Activated T-cell treated with anti-CD3 and anti-CD28 coated beads for 48 hours (primary cell): Measurements from ENCODE around the gene ADAMTS13.
"Not testable (repeated sequence)": the region's sequence is repeated elsewhere in the genome, so short reads cannot be mapped to it uniquely, and the experiment has no call there.

Experiments used
- DNase-seq: peaks from one replicate; pipeline ENCODE4 v3.0.0-alpha.2; 2020; ENCODE audit warnings: low read depth

The ADAMTS13 gene

DNA sequence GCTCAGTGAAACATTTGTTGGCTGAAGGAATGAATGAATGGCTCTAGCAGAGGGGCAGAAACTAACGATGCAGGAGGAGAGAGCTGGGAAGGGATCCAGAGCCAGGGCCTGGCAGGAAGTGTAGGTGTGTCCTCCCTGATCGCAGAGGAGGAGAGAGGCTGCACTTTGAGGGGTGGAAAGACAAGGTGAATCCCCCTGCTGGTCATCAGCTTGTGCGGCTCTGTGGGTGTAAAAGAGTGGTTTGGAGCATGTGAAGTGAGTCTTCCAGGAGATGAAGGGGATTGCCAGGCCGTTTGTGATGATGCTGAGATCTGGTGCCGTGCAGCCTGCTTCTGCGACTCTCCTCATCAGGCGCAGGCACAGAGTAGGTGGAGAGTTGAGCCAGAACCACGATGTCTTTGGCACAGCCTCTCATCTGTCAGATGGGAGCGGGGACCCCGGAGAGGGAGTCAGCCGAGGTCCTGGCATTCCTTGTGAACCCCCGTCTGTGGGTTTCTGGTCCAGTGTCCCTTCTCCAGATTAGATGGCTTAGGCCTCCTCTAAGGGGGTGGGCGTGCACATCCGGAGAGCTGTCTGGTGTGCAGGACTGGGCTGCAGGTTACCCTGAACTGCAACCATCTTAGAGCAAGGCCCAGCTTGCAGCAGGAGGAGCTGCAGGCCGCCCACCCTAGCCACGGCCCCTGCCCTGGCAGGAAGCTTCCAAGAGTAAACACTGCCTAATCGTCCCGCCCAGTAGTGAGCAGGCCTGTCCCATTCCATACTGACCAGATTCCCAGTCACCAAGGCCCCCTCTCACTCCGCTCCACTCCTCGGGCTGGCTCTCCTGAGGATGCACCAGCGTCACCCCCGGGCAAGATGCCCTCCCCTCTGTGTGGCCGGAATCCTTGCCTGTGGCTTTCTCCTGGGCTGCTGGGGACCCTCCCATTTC lies at the start of gene ADAMTS13:
TSS of gene ADAMTS13 (plus strand) at position 753 of the 928 bp plus-strand sequence. CDS start at position 830, 77 bp downstream.
- DNase-seq, result peak; percentile 39

DNA sequence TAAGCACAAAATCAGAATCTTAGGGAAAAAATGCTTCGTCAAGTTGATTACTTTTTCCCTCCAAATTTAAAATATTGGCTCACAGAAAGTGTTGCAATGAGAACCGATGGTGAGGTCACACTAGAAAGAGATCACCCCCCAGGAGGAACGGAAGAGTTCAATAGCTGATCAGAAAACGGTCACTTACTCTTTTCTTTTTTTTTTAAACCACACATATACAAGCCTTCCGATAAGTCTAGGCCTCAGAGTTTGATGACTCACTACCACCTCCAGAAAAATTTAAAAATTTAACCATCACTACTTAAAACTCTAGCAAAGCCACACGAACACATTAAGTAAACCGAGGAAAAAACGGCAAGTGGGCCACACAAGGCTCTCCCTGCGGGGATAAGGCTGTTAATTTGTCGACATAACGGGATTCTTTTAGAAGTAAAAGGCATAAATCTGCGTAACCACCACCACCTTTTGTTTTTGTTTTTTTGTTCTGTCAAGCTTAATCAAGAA lies 47.5 kb upstream of the ADAMTS13 start:
- no peak for DNase-seq

DNA sequence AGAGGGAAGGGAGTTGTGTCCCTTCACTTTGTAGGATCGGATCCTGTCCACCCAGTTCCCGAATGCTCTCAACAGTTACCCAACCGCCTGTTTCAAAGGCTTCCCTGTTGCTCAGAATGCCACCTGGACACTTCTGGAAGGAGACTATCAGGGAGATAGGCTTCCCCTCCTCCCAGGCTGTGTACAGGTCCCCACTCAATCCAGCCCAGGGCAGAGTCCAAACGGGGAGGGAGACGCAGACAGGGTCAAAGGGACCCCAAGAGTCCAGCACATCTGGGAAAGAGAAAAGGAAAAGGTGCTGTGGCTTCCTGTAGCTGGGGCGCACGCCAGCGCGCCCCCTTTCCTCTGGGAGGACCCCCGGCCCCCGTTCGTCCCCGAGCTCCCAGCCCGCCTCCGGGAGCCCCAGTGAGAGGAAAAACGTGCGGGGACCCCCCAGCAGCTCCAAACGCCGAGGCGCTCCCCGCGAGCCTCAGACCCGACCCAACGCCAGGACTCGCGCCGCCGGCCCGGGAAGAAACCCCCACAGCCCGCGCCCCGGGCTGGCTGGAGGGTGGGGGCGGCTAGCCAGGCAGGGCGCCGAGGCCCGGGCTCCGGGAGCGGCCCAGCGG lies 46.9 kb upstream of the ADAMTS13 start:
- DNase-seq, result no peak

DNA sequence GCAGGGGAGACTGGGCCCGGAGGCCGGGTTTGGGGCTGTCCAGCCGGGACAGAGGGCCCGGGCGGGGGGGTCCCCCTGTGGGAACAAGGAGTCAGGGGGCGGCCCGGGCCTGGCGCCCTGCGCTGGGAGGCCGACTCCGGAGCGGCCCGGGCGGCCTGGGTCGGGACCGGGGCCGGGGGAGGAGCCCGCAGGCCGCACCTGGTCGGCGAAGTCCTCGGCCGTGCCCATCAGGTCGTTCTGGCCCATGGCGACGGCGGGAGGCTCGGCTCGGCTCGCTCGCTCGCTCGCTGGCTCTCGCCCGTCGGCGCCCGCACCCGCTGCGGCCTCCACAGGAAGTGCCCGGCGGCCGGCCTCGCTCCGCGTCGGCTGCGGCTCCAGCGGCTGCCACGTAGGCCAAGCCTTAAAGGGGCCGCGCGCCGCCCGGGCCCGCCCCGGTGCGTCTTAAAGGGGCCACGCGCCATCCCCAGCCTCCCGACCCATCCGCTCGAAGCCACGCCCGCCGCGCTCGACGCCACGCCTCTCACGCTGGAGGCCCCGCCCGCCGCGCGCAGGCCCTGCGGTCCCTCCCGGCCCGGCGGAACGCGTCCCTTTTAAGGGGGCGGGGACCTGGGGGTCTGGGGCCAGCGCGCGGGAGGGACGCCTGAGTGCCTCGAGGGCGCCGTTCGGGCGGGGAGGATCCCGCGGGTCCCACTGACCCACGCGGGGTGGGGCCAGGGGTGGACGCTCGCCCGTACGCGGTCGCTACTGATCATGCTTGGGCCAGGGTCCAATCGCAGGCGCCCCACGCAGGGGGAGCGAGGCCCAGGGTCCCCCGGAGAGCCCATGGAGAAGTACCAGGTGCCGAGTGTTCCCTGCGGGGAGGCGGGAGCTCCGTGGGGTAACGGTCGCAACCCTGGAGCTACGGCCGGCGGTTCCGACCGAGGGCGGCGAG lies 46.2 kb upstream of the ADAMTS13 start, which contains the start of the genes STKLD1 and SURF4:
TSS of gene STKLD1 (plus strand) at position 643 of the 931 bp plus-strand sequence. CDS start at position 751, 108 bp downstream.
TSS of gene SURF4 (minus strand) at position 337 of the 931 bp plus-strand sequence. CDS start at position 246, 91 bp downstream.
- peak; percentile 98 for DNase-seq

GRCh38 chr9:133377280-133377679 lies 44.9 kb upstream of the ADAMTS13 start:
- DNase-seq, result not testable (repeated sequence)

DNA sequence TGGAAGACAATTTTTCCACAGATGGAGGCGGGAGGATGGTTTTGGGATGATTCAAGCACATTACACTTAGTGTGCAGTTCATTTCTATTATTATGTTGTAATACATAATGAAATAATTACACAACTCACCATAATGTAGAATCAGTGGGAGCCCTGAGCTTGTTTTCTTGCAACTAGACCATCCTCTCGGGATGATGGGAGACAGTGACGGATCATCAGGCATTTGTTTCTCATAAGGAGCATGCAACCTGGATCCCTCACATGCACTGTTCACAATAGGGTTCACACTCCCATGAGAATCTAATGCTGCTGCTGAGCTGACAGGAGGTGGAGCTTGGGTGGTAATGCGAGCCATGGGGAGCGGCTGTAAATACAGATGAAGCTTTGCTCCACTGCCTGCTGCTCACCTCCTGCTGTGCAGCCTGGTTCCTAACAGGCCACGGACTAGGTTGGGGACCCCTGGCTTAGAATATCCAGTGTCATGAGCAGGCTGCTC lies 44.4 kb upstream of the ADAMTS13 start:
- DNase-seq, result no peak

DNA sequence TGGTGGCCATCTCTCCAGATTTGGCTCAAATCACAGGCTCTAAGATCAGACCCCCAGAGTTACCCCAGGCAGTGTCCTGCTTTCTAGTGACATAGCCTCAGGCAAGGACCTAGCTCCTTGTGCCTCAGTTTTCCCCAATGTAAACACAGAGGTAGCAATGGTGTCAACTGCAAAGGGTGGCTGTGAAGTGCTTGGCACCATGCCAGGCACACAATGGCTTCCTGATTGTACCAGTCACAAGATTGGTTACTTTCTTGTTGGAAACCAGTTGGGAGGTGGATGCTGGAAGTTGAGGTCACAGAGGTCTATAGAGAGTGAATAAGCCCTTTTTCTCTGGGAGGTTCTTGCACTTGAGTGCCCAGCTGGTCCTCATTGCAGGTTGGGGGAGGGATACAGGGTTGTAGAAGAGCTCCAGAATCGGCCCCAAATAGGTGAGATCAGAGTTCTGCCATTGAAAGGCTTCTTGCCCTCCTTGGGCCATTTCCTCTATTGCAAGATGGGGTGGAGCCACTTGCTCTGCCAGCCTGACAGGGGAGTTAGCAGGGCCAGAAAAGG lies 43.7 kb upstream of the ADAMTS13 start:
- DNase-seq, result no peak

GRCh38 chr9:133379153-133380086 lies 42.7 kb upstream of the ADAMTS13 start:
- no peak for DNase-seq

DNA sequence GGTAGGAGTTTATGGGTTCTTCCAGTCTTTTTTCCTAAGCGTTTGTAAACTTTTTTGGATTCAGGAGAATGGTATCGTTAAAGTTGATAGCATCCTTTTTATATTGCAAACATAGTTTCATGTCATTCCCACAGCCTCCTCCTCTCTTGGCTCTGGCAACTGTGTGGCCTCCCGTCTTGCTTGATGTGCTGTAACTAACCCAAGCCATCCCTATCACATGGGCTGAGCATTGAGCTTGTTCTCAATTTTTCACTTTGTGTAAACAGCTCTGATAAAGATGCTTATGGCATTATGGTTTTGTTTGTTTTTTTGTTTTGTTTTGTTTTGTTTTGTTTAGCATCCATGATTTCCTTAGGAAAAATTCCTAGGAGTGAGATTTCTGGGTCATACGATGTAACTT lies 41.4 kb upstream of the ADAMTS13 start:
- no peak for DNase-seq

DNA sequence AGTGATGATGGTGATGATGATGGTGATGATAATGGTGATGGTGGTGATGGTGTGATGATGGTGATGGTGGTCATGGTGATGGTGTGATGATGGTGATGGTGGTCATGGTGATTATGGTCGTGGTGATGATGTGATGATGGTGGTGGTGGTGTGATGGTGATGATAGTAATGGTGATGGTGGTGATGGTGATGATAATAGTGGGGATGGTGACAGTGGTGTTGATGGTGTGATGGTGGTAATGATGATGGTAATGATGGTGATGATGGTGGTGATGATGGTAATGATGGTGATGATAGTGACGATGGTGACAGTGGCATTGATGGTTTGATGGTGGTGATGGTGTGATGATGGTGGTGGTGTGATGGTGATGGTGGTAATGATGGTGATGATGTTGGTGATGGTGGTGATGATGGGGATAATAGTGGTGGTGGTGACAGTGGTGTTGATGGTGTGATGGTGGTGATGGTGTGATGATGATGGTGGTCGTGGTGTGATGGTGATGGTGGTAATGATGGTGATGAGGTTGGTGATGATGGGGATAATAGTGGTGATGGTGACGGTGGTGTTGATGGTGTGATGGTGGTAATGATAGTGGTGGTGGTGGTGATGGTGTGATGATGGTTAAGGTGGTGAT lies 39.5 kb upstream of the ADAMTS13 start:
- no peak for DNase-seq

GRCh38 chr9:133383438-133383837 lies 38.7 kb upstream of the ADAMTS13 start:
- DNase-seq, result no peak

- DNase-seq, result no peak
Observed at GRCh38 chr9:133384736-133385321, 37.3 kb upstream of the ADAMTS13 start.

GRCh38 chr9:133385452-133385851 lies 36.7 kb upstream of the ADAMTS13 start:
- no peak for DNase-seq

GRCh38 chr9:133386338-133386737 lies 35.8 kb upstream of the ADAMTS13 start:
- no peak for DNase-seq

- DNase-seq, result no peak
Observed at GRCh38 chr9:133387680-133388079, 34.5 kb upstream of the ADAMTS13 start.

GRCh38 chr9:133389025-133389557 lies 33.1 kb upstream of the ADAMTS13 start:
- DNase-seq, result no peak

DNA sequence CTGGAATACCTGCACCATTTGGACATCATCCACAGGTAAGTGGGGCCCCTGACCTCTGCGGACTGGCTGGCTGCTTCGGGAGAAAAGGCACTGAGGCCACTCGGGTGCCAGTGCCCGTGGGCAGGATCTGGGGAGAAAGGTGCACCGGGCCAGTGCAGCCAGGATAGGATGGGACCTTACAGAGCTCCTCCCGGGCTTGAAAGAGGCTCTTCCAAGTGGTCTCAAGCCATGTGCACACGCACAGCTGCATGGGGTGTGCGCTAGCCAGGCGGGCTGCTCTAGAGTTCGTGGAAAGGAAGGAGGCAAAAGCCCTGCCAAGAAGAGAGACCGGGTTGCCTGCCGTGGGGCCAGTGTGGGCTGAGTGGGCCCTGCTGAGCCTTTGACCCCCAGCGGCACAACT lies 32.6 kb upstream of the ADAMTS13 start:
- DNase-seq, result no peak

DNA sequence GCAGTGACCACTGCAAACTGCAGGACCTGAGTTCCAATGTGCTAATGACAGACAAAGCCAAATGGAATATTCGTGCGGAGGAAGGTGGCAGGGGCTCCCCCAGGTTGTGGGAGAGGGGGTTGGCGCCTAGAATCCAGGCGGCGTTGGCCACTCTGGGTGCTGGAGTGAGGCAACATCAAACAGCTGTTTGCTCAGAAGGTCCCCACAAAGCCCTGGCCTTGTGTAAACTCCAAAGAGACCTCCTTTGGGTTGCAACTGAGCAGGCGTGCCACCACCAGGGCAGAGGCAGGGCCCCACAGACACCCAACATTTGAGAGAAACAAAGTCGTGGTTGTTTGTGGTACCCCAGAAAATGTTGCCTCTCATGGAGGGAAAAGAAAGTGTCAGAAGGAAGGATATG lies 31.5 kb upstream of the ADAMTS13 start:
- DNase-seq, result no peak

DNA sequence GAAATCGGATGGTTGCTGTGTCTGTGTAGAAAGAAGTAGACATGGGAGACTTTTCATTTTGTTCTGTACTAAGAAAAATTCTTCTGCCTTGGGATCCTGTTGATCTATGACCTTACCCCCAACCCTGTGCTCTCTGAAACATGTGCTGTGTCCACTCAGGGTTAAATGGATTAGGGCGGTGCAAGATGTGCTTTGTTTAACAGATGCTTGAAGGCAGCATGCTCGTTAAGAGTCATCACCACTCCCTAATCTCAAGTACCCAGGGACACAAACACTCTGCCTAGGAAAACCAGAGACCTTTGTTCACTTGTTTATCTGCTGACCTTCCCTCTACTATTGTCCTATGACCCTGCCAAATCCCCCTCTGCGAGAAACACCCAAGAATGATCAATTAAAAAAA lies 30.7 kb upstream of the ADAMTS13 start:
- DNase-seq, result not testable (repeated sequence)
